ENCODE measurements around the gene ELF5.

ELF5 gene

GRCh38 chr11:34493468-34493867 lies 20.1 kb downstream of the ELF5 start:
- DNase-seq (ENCODE audit: low read depth in 2 of 2), result no peak

DNA sequence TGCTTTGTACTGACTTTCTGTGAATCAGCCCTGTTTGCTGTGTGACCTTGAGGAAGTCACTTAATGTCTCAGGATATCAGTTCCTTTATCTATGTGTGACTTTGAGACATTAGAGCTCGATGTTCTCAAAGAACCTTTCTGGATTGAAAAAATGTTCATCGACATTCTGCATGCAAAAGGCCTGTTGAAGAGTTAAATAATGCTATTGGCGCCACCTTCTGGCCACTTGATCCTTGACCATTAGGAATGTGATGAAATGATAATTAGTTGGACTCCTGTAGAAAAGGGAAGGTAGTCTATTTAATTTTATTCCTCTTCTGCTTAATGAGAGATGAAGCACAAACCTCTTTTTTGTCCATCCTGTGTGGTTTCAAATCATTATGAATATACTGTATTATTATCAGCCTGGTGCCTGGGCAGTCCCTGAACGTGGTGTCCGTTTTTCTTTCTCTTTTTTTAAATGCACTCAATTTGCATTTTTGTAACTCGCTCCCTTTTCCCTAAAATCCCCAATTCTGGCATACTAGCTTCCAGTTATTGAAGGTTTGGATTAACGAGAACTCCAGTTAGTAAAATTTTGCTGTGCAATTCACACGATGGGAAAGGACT lies 20.7 kb downstream of the ELF5 start:
- DNase-seq (ENCODE audit: low read depth in 2 of 2), result peak; percentile 11 to 34

GRCh38 chr11:34490304-34490703 lies 23.3 kb downstream of the ELF5 start:
- no peak for DNase-seq (ENCODE audit: low read depth in 2 of 2)

DNA sequence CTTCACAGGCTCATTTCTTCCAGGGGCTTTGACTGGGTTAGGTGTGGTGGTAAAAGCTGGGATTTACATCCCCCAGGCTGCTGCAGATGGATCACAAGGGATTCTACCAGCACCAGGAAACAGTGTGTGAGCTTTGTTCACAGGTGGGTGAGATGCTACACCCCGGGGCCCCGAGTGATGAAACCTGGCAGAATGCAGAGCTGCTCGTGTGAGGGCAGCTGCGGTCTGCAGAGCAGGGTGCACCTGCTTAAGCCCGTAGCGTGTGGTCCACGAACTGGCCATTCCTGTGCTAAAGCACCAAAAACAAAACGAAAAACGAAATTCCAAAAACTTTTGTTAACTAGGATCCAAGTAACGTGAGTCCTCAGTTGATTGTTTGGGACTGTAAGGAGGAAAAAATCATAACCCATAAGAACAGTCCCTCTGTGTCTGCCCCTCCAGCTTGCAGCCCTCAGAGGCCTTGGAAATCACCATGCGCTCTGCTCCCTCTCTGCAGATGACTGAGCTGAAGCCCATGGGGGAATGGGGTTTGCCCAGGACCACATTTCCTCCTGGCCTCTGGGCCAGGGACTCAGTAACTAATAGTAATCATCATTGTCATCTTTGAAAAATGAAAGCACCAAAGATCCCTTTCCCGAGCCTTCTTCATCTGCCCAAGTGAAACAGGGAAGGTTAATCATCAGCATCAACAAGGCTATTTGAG lies 24.6 kb downstream of the ELF5 start:
- DNase-seq (ENCODE audit: low read depth in 2 of 2), result no peak

DNA sequence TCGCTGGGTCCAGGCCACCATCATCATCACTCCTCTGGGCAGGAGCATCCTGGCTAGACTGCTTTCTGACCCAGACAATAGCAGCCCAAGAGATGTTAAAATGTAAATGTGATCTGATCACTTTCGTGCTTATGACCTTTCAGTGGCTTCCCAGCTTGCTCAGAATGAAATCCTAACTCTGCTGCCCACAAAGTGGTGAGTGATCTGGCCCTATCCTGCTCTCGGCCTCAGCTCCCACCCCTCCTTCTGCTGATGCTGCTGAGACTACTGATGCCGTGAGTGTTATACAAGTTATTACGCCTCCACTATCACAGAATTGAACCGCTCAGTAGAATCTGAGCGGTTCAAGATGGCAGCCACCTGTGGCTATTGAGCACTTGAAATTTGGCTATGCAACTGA lies 26.2 kb downstream of the ELF5 start:
- DNase-seq (ENCODE audit: low read depth in 2 of 2), result no peak

DNA sequence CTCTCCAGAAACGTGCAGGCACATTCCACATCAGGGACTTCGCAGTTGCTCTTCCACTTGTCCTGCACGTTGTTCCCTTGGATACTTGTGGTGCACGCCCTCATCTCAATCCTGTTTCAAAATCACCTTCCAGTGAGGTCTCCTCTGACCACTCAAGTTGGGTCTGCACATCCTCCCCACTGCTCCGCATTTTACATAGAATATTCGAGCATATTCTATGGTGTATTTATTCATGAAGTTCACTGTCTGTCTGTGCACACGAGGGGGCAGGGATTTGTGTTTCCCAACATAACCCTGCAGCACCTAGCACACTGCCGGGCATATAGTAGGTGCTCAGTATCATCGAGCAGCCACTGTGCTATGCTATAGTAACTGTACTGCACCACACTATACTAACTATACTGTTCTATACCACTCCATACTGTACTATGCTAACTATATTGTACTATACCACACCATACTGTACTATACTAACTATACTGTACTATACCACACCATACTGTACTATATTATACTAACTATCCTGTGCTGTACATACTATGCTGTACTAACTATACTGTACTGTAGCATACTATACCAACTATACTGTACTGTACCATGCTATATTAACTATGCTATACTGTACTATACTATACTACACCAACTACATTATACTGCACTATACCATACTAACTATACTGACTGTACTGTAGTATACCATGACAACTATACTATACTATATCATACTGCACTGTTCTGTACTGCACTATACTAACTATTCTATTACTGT lies 30.3 kb downstream of the ELF5 start:
- no peak for DNase-seq (ENCODE audit: low read depth in 2 of 2)

- no peak for DNase-seq (ENCODE audit: low read depth in 2 of 2)
These were observed 32.3 kb downstream of the ELF5 start for GRCh38 chr11:34481307-34481706.

DNA sequence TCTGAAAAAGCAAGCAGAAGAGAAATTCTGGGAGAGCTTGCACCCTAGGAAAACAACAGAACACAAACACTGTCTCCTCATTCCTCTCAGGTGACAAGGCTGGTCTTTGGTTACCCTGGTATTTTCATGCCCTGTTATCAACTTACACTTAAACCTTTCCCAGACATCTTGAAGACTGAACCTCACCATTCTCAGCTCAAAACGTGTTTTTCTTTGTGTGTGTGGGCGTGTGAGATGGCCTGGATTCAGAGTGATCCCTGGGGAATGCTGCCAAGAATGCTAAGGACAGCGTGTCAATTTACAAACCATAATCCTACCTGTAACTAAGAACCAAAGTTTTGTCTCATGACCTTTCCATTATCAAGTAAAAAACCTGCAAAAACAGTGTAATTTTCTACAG lies 33.3 kb downstream of the ELF5 start:
- DNase-seq (ENCODE audit: low read depth in 2 of 2), result no peak

- no peak for DNase-seq (ENCODE audit: low read depth in 2 of 2)
These were observed 34.5 kb downstream of the ELF5 start for GRCh38 chr11:34478845-34479663.

- DNase-seq (ENCODE audit: low read depth in 2 of 2), result no peak
These were observed 36.7 kb downstream of the ELF5 start for GRCh38 chr11:34476849-34477248.

DNA sequence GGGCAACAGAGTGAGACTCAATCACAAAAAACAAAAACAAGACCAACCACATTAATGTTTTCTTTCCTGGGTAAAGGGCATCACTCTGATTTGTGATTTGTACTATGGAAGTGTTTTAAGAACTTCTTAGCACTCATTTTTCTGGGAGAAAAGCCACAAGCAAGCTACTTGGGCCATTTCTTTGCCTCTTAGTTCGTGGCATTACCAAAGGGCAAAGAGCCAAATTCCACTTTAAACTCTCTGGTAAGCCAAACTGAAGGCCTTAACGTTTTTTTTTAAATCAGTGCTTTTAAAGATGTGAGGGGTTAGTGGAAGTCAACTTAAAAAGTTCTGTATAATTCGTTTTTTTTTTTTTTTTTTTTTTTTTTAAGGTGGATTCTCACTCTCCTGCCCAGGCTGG lies 37.9 kb downstream of the ELF5 start:
- DNase-seq (ENCODE audit: low read depth in 2 of 2), result no peak

GRCh38 chr11:34473603-34474169 lies 39.9 kb downstream of the ELF5 start:
- DNase-seq (ENCODE audit: low read depth in 2 of 2), result no peak

- peak; percentile 9 to 34 for DNase-seq (ENCODE audit: low read depth in 2 of 2)
These were observed 45.3 kb downstream of the ELF5 start for GRCh38 chr11:34468209-34468841.

GRCh38 chr11:34466802-34467488 lies 46.6 kb downstream of the ELF5 start:
- no peak for DNase-seq (ENCODE audit: low read depth in 2 of 2)

- DNase-seq (ENCODE audit: low read depth in 2 of 2), result no peak
These were observed 49.0 kb downstream of the ELF5 start for GRCh38 chr11:34464591-34465051.

DNA sequence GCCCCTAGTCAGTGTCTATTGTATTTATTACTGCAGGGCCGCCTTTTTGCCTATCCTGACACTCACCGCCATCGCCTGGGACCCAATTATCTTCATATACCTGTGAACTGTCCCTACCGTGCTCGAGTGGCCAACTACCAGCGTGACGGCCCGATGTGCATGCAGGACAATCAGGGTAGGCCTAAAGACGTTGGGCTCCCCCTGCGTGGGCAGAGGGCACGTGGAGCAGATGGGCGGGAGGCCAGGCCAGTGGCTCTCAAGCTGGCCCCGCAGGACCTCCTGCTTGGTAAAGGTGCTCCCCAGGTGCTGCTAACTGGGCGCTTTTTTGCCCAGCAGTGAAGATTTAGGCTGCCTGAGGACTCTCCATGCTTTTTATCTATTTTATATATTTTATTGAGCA lies 52.4 kb downstream of the ELF5 start:
- DNase-seq (ENCODE audit: low read depth in 2 of 2), result no peak

- DNase-seq (ENCODE audit: low read depth in 2 of 2), result no peak
These were observed 53.3 kb downstream of the ELF5 start for GRCh38 chr11:34460278-34460677.

DNA sequence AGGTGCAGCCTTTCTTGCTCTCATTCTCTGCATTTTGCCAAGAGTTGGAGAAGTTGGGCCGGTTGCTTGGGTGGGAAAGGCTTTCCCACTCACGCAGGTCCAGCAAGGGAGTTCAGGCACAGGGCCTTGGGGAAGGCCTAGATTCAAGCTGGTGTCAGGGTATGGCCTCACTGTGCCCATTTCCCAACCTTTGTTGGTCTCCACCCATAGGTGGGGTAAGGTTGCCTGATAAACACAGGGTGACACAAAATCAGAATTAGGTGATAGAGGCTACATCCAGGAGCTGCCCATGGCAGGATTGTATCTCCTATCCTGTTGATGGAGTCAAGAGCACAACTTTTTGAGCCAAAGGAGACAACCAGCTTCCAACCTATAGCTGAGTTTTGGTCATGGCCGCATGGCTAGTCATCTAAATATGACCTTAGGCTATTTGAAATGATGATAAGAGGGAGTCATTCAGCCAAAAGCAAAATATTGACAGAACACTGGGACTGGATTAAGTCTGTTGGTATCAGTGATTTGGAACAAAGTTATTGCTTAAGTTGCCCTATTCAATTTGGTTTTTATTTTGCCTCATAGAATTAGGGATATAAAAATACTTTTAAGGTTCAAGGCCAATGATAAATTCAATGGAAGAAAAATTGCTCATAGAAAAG lies 54.0 kb downstream of the ELF5 start:
- no peak for DNase-seq (ENCODE audit: low read depth in 2 of 2)

- DNase-seq (ENCODE audit: low read depth in 2 of 2), result no peak
These were observed 55.1 kb downstream of the ELF5 start for GRCh38 chr11:34458525-34458924.

GRCh38 chr11:34457607-34458006 lies 56.0 kb downstream of the ELF5 start:
- DNase-seq (ENCODE audit: low read depth in 2 of 2), result no peak

Data from stimulated activated CD4-positive, alpha-beta T cell treated with anti-CD3 and anti-CD28 coated beads, Interleukin-4, amount 100 ng/mL, for 48 hours (primary cell).